Nephron progenitor cell (in vitro differentiated cells): ENCODE data around the gene FGFRL1.
A peak's percentile ranks its signal among the peaks of the same experiment; 100 is the strongest.

ENCODE experiments used
- DNase-seq: peaks from one replicate; pipeline ENCODE4 v3.0.0; 2021
- H3K27ac Mint-ChIP-seq: 2 replicates; pipeline ENCODE4 v1.8.0; 2021; ENCODE audit warnings: mild to moderate bottlenecking, moderate library complexity, mixed read lengths
- H3K27me3 Mint-ChIP-seq: 2 replicates; pipeline ENCODE4 v1.8.0; 2021; ENCODE audit warnings: mild to moderate bottlenecking, low read depth, mixed read lengths; ENCODE audit not compliant: poor library complexity
- H3K36me3 Mint-ChIP-seq: 2 replicates; pipeline ENCODE4 v1.8.0; 2021; ENCODE audit warnings: low read depth, mixed read lengths
- H3K4me1 Mint-ChIP-seq: 2 replicates; pipeline ENCODE4 v1.8.0; 2021; ENCODE audit warnings: mixed read lengths
- H3K4me3 Mint-ChIP-seq: 2 replicates; pipeline ENCODE4 v1.8.0; 2021; ENCODE audit warnings: mild to moderate bottlenecking, moderate library complexity, mixed read lengths
- H3K9me3 Mint-ChIP-seq: 2 replicates; pipeline ENCODE4 v1.8.0; 2021; ENCODE audit warnings: mild to moderate bottlenecking, moderate library complexity, mixed read lengths
- TF ChIP-seq, protein P1 (sequence below): fragments of 200-600 bp; sonication (generic); IDR thresholded peaks from 2 replicates; pipeline ENCODE4 v1.5.0; 2021; ENCODE audit warnings: antibody characterized with exemption

The FGFRL1 gene

DNA sequence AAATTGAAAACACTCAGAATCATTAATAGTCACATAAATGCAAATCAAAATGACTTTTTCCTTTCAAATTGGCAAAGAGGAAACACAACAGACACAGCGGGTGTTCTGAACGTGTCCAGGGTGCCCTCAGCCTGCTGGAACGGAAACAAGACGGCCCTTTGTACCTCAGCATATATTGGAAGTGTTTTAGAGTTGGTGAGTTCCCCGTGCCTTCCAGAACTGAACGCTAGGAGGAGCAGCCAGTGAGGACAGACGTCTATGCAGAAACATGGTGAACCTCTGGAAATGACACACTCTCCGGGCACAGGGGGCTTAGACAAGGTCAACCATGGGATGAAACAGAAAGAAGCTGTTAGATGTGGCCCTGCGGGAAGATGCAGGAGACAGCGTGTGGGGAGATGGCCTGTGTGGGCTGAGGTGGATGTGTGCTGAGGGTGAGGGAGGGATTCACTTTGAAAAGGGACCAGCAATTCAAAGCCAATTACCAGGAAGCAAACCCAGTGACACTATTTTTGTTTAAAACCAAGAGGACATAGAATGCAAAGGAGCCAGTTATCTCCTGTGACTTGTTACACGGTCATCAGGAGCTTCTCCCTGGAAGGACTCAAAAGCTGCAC is 61.5 kb downstream of the FGFRL1 start:
- peaks cover 4% of the 10 kb centered on the region for H3K4me1 Mint-ChIP-seq
- H3K4me3 Mint-ChIP-seq: no peak overlapping the region
- TF ChIP-seq, protein P1, sequence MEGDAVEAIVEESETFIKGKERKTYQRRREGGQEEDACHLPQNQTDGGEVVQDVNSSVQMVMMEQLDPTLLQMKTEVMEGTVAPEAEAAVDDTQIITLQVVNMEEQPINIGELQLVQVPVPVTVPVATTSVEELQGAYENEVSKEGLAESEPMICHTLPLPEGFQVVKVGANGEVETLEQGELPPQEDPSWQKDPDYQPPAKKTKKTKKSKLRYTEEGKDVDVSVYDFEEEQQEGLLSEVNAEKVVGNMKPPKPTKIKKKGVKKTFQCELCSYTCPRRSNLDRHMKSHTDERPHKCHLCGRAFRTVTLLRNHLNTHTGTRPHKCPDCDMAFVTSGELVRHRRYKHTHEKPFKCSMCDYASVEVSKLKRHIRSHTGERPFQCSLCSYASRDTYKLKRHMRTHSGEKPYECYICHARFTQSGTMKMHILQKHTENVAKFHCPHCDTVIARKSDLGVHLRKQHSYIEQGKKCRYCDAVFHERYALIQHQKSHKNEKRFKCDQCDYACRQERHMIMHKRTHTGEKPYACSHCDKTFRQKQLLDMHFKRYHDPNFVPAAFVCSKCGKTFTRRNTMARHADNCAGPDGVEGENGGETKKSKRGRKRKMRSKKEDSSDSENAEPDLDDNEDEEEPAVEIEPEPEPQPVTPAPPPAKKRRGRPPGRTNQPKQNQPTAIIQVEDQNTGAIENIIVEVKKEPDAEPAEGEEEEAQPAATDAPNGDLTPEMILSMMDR: peak; percentile 57
- peak; percentile 52 for DNase-seq
- no peaks in the 10 kb centered on the region for H3K36me3 Mint-ChIP-seq
- H3K9me3 Mint-ChIP-seq: peaks cover 20% of the 10 kb centered on the region
- peaks cover 61% of the 10 kb centered on the region for H3K27me3 Mint-ChIP-seq
- H3K27ac Mint-ChIP-seq: peak overlapping the region; percentile 11

DNA sequence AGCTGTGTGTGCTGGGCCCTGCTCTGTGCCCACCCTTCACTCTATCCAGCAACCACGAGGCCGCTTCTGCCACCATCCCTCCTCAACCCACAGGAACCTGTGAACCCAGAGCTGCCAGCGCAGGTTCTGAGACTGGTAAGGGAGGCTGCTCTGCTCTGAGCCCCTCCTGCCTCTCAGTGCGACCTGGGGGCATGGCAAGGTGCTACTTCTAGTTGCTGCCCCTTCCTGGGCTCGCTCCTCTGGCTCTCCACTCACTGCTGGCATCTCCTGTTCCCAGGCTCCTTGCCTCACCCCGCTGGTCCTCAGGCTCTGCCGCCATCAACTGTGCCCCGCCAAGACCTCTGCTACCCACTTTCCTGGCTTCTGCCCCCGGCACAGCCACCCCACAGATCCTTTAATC is 62.7 kb downstream of the FGFRL1 start:
- Mint-ChIP-seq H3K4me3 (no peak overlapping the region), H3K9me3 (peaks cover 25% of the 10 kb centered on the region), H3K27me3 (peaks cover 57% of the 10 kb centered on the region), H3K4me1 (peaks cover 4% of the 10 kb centered on the region), H3K36me3 (no peaks in the 10 kb centered on the region), H3K27ac (no peak overlapping the region)
- no peak for DNase-seq
- TF ChIP-seq, protein P1: no peak

- peaks cover 21% of the 10 kb centered on the region for H3K9me3 Mint-ChIP-seq
- no peak overlapping the region for H3K27ac Mint-ChIP-seq
- peaks cover 55% of the 10 kb centered on the region for H3K27me3 Mint-ChIP-seq
- TF ChIP-seq, protein P1: no peak
- H3K36me3 Mint-ChIP-seq: no peaks in the 10 kb centered on the region
- H3K4me1 Mint-ChIP-seq: peaks cover 4% of the 10 kb centered on the region
- no peak overlapping the region for H3K4me3 Mint-ChIP-seq
- DNase-seq: no peak
These were observed 63.8 kb downstream of the FGFRL1 start for GRCh38 chr4:1075225-1075624.

DNA sequence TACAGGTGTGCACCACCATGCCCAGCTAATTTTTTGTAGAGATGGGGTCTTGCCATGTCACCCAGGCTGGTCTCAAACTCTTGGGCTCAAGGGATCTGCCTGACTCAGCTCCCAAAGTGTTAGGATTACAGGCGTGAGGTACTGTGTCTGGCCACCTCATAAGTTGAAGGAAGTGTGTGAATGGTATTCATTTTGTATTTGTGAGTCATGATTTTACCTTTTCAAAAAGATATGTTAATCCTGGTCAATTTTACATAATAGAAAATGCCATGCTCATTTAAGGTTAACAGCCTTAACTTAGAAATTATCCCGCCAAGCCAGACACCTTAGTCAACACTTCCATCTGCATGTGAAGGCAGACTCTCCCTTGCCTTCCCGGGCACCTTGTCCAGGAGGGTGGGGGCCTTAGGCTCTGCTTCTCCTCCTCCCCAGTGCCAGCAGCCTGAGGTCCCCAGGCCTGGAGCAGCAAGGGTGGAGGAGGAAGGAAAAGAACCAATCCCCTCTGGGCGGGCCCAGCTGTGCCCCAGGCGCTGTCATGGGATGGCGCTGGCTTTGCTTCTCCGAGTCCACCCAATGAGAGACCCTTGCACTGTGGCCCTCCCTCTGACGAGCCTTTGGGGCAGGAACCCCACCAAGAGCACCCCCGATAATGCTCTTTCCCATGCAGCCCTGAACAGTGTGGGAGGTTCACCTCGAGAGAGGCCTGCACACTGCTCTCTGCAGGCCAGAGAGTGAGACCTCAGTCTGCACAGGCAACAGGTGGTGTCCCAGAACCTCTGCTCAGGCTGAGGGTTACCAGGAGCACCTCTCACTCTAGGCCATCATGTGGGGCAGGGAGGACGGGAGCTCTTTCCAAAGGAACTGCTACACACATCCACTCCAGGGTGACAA is 64.6 kb downstream of the FGFRL1 start:
- TF ChIP-seq, protein P1: no peak
- Mint-ChIP-seq H3K36me3 (no peaks in the 10 kb centered on the region), H3K4me1 (peaks cover 4% of the 10 kb centered on the region), H3K9me3 (peaks cover 20% of the 10 kb centered on the region), H3K4me3 (no peak overlapping the region), H3K27me3 (peaks cover 63% of the 10 kb centered on the region), H3K27ac (no peak overlapping the region)
- DNase-seq: no peak
